SU-DHL-6 (cell line): ENCODE measurements around the gene ARHGAP26.

Experiments
- H2AFZ ChIP-seq: fragments of 200-600 bp; sonication (generic); 2 replicates; pipeline ENCODE4 v1.6.1; 2014; ENCODE audit warnings: low read depth, mild to moderate bottlenecking, moderate library complexity, mixed read lengths, antibody characterized with exemption, low read length; ENCODE audit not compliant: severe bottlenecking
- H3F3A ChIP-seq: fragments of 200-600 bp; shearing (Covaris generic); 2 replicates; pipeline ENCODE4 v1.6.0; 2016; ENCODE audit warnings: antibody characterized with exemption, mild to moderate bottlenecking; ENCODE audit not compliant: insufficient read depth
- H3K27ac ChIP-seq: fragments of 200-600 bp; sonication (generic); 2 replicates; pipeline ENCODE4 v1.5.1; 2016; ENCODE audit warnings: low read depth, mild to moderate bottlenecking, low read length, moderate library complexity, mixed read lengths
- H3K27me3 ChIP-seq: fragments of 200-600 bp; sonication (generic), shearing (Covaris generic); 2 replicates; pipeline ENCODE4 v1.6.0; 2014; ENCODE audit warnings: mild to moderate bottlenecking, low read length
- H3K36me3 ChIP-seq: fragments of 200-600 bp; sonication (generic); 2 replicates; pipeline ENCODE4 v1.6.1; 2014; ENCODE audit warnings: mild to moderate bottlenecking, low read length, mixed read lengths
- H3K4me2 ChIP-seq: fragments of 300-600, 200-600 bp; shearing (Covaris generic), sonication (generic); 2 replicates; pipeline ENCODE4 v1.6.0; 2014; ENCODE audit warnings: low read length, low read depth, mild to moderate bottlenecking; ENCODE audit not compliant: poor library complexity, severe bottlenecking
- H3K4me3 ChIP-seq: fragments of 200-600 bp; sonication (generic); 2 replicates; pipeline ENCODE4 v1.5.1; 2014; ENCODE audit warnings: antibody characterized with exemption, low read length, mild to moderate bottlenecking, mixed read lengths; ENCODE audit not compliant: insufficient read depth, poor library complexity, severe bottlenecking
- H3K79me2 ChIP-seq: fragments of 200-600 bp; sonication (generic); 2 replicates; pipeline ENCODE4 v1.6.1; 2014; ENCODE audit warnings: mild to moderate bottlenecking, low read length, moderate library complexity; ENCODE audit not compliant: insufficient read depth
- H3K9ac ChIP-seq: fragments of 200-600 bp; sonication (generic); 2 replicates; pipeline ENCODE4 v1.7.0; 2014; ENCODE audit warnings: mild to moderate bottlenecking, low read length
- H3K9me2 ChIP-seq: fragments of 200-600 bp; sonication (generic); replicated peaks from 2 replicates; pipeline ENCODE4 v1.6.1; 2014; ENCODE audit warnings: low read length; ENCODE audit not compliant: insufficient read depth
- H3K9me3 ChIP-seq: fragments of 200-600 bp; sonication (generic); 2 replicates; pipeline ENCODE4 v1.6.1; 2014; ENCODE audit warnings: low read length, mixed read lengths; ENCODE audit not compliant: insufficient read depth
- H4K20me1 ChIP-seq: fragments of 200-600 bp; sonication (generic); 2 replicates; pipeline ENCODE4 v1.6.1; 2014; ENCODE audit warnings: low read depth, mild to moderate bottlenecking, antibody characterized with exemption, low read length, moderate library complexity, mixed read lengths
- EZH2phosphoT487 ChIP-seq: fragments of 200-600 bp; sonication (generic), shearing (Covaris generic); conservative IDR thresholded peaks from 2 replicates; pipeline ENCODE4 v1.6.1; 2018; ENCODE audit warnings: mild to moderate bottlenecking, antibody characterized with exemption, low read length, moderate library complexity, mixed read lengths
- TF ChIP-seq, protein P1 (sequence below): fragments of 200-600 bp; sonication (generic); IDR thresholded peaks from one replicate; pipeline ENCODE4 v1.5.1; 2017; ENCODE audit warnings: antibody characterized with exemption, mild to moderate bottlenecking, low read length, moderate library complexity; ENCODE audit not compliant: insufficient read depth, poor library complexity, severe bottlenecking

ARHGAP26 gene

DNA sequence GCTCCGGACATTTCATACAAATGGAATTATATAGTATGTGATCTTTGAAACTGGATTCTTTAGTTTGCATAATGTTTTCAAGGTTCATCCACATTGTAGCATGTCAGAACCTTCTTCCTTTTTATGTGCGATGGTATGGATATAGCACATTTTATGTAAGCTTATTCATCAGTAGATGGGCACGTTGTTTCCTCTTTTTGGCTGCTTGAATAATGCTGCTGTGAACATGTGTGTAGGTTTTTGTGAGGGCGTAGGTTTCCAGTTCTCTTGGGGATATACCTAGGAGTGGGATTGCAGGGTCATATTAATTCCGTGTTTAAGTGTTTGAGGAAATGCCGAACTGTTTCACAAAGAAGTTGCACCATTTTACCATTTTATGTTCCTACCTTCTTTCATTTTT lies 445.5 kb downstream of the ARHGAP26 start:
- H3F3A ChIP-seq = no peaks in the 10 kb centered on the region
- H3K27ac ChIP-seq = no peak overlapping the region
- H3K9ac ChIP-seq = no peak overlapping the region
- H3K36me3 ChIP-seq = no peaks in the 10 kb centered on the region
- no peaks in the 10 kb centered on the region for H4K20me1 ChIP-seq
- H3K4me2 ChIP-seq = no peak overlapping the region
- no peaks in the 10 kb centered on the region for H3K9me3 ChIP-seq
- TF ChIP-seq, protein P1, sequence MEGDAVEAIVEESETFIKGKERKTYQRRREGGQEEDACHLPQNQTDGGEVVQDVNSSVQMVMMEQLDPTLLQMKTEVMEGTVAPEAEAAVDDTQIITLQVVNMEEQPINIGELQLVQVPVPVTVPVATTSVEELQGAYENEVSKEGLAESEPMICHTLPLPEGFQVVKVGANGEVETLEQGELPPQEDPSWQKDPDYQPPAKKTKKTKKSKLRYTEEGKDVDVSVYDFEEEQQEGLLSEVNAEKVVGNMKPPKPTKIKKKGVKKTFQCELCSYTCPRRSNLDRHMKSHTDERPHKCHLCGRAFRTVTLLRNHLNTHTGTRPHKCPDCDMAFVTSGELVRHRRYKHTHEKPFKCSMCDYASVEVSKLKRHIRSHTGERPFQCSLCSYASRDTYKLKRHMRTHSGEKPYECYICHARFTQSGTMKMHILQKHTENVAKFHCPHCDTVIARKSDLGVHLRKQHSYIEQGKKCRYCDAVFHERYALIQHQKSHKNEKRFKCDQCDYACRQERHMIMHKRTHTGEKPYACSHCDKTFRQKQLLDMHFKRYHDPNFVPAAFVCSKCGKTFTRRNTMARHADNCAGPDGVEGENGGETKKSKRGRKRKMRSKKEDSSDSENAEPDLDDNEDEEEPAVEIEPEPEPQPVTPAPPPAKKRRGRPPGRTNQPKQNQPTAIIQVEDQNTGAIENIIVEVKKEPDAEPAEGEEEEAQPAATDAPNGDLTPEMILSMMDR = no peak
- no peak for TF ChIP-seq EZH2phosphoT487
- H3K9me2 ChIP-seq = no peaks in the 10 kb centered on the region
- no peaks in the 10 kb centered on the region for H3K79me2 ChIP-seq
- no peak overlapping the region for H3K4me3 ChIP-seq
- H2AFZ ChIP-seq = no peak overlapping the region
- H3K27me3 ChIP-seq = no peaks in the 10 kb centered on the region; the same call in 1 of the 2 replicates

DNA sequence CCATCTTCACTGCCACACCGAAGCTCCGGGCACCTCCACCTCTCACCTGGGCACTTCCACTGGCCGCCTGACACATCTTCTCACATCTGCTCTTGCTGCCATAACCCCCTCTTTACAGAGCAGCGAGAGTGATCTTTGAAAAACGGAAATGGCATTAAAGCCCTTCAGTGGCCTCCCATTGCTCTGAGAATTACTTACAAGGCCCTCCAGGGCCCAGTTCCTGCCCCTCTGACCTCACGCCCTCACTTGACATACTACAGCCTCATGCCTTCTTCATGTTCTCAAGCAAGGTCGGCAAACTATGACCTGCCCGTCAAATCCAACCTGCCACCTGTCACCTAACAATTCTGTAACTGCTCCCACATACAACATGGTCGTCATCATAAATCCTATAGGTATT lies 446.0 kb downstream of the ARHGAP26 start:
- no peak overlapping the region for H3K4me2 ChIP-seq
- no peaks in the 10 kb centered on the region for H3K9me3 ChIP-seq
- H3K27ac ChIP-seq = no peak overlapping the region
- H3K9me2 ChIP-seq = no peaks in the 10 kb centered on the region
- H3F3A ChIP-seq = no peaks in the 10 kb centered on the region
- H2AFZ ChIP-seq = no peak overlapping the region
- no peaks in the 10 kb centered on the region for H3K79me2 ChIP-seq
- H3K27me3 ChIP-seq = no peaks in the 10 kb centered on the region; the same call in 1 of the 2 replicates
- no peak overlapping the region for H3K9ac ChIP-seq
- no peaks in the 10 kb centered on the region for H4K20me1 ChIP-seq
- TF ChIP-seq, protein P1 = no peak
- TF ChIP-seq EZH2phosphoT487 = no peak
- no peak overlapping the region for H3K4me3 ChIP-seq
- H3K36me3 ChIP-seq = no peaks in the 10 kb centered on the region

DNA sequence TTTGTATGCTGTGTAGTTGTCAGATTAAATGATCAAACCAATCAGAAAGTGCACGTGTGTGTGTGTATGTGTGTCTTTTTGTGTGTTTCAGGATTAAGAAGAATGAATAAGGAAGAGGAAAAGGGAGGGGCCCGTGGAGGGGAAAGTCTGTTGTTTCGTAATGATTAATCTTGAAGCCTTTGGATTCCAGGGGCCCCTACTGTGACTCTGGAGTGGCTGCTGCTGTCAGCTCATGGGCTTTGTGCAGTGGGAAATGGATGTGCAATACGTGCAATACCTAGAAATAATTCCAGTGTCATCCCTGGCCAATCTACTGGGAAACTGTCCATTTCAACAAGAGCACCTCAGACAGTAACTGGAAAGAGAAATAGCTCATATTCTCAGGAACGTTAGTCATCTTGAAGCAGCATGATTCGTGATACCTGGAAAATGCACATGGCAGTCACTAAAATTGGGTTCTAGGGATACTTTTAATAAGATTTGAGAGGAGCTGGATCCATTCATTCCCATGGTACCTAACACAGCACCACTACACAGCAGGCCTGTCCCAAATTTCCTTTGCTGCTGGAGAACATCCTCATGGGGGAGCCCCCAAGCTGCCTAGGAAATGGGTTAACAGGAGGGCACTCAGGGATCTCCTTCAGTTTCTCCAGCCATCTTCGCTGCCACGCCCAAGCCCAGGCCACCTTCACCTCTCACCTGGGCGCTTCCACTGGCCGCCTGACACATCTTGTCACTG lies 447.1 kb downstream of the ARHGAP26 start:
- no peak overlapping the region for H3K4me2 ChIP-seq
- H3K36me3 ChIP-seq = no peaks in the 10 kb centered on the region
- H3F3A ChIP-seq = no peaks in the 10 kb centered on the region
- no peaks in the 10 kb centered on the region for H3K79me2 ChIP-seq
- no peak overlapping the region for H2AFZ ChIP-seq
- no peak overlapping the region for H3K9ac ChIP-seq
- no peak overlapping the region for H3K4me3 ChIP-seq
- H3K9me3 ChIP-seq = no peaks in the 10 kb centered on the region
- H3K9me2 ChIP-seq = no peaks in the 10 kb centered on the region
- H3K27me3 ChIP-seq = no peaks in the 10 kb centered on the region; the same call in 1 of the 2 replicates
- H3K27ac ChIP-seq = no peak overlapping the region
- H4K20me1 ChIP-seq = no peaks in the 10 kb centered on the region
- TF ChIP-seq, protein P1 = no peak
- TF ChIP-seq EZH2phosphoT487 = no peak
